H1 (cell line): Measurements from ENCODE around the gene LGR4. TPM values are rescaled to one million over a fixed set of nuclear protein-coding genes. Genes with fewer than 3 reads are reported as not detected.

Source experiments
- CTCF ChIA-PET: fragments of 300-600 bp; sonication (Branson Sonifier 250); formaldehyde crosslinking; loops from one replicate; lab custom pipeline; 2021; ENCODE audit not compliant: partially characterized antibody; lab: Charles Lee
- POLR2A ChIA-PET: fragments of 300-600 bp; sonication (Branson Sonifier 250); formaldehyde crosslinking; loops from one replicate; lab custom pipeline; 2021; ENCODE audit warnings: inconsistent platforms; ENCODE audit not compliant: partially characterized antibody; lab: Charles Lee
- DNase-seq, 2 experiments: peaks; one replicate each; pipeline versions ENCODE4 v3.0.0 to v3.0.0-alpha.2; 2010 to 2022; ENCODE audit warnings: low spot score in 2 of 2, low read depth in 1 of 2, mixed read lengths in 1 of 2
- FAIRE-seq: peaks from 2 replicates; lab custom pipeline; 2011; peaks lifted over from hg19 to GRCh38; lab: Jason Lieb, UNC
- H2AFZ ChIP-seq: 2 replicates; pipeline ENCODE4 v1.8.1; 2012; ENCODE audit warnings: low read length, inconsistent platforms
- H2AK5ac ChIP-seq: 2 replicates; pipeline ENCODE4 v1.6.1; 2013; ENCODE audit warnings: low read depth, low read length
- H2BK120ac ChIP-seq: replicated peaks from 2 replicates; pipeline ENCODE3; 2013; ENCODE audit warnings: low read depth, low read length, inconsistent platforms
- H2BK12ac ChIP-seq: 2 replicates; pipeline ENCODE4 v1.6.1; 2013; ENCODE audit warnings: low read depth, low read length
- H2BK15ac ChIP-seq: 2 replicates; pipeline ENCODE4 v1.6.1; 2013; ENCODE audit warnings: low read length
- H2BK20ac ChIP-seq: 2 replicates; pipeline ENCODE4 v1.6.1; 2013; ENCODE audit warnings: low read length
- H2BK5ac ChIP-seq: 2 replicates; pipeline ENCODE4 v1.6.1; 2013; ENCODE audit warnings: low read depth, low read length
- H3K14ac ChIP-seq: 2 replicates; pipeline ENCODE4 v1.6.1; 2013; ENCODE audit warnings: inconsistent platforms; ENCODE audit not compliant: insufficient read length
- H3K18ac ChIP-seq: 2 replicates; pipeline ENCODE4 v1.6.1; 2013; ENCODE audit warnings: low read length; ENCODE audit errors: extremely low read depth
- H3K23ac ChIP-seq: 2 replicates; pipeline ENCODE4 v1.6.1; 2013; ENCODE audit warnings: inconsistent platforms; ENCODE audit not compliant: insufficient read length
- H3K23me2 ChIP-seq: 2 replicates; pipeline ENCODE4 v1.6.1; 2013; ENCODE audit warnings: low read depth, low read length
- H3K27ac ChIP-seq: 2 replicates; pipeline ENCODE4 v1.6.1; 2011; ENCODE audit warnings: low read depth, low read length, inconsistent platforms
- H3K27me3 ChIP-seq, 4 experiments: replicated peaks in 1 of 4; 1 replicate in 1 of 4; 2 replicates in 3 of 4; pipeline versions ENCODE4 v1.6.1 to v1.8.1; 2011 to 2013; ENCODE audit warnings: low read length in 3 of 4, mild to moderate bottlenecking in 3 of 4, inconsistent platforms in 2 of 4, mixed read lengths in 2 of 4, moderate library complexity in 1 of 4; ENCODE audit not compliant: control insufficient read depth in 3 of 4, insufficient read depth in 3 of 4; ENCODE audit errors: extremely low read depth in 1 of 4
- H3K36me3 ChIP-seq, 4 experiments: 2 replicates each; pipeline versions ENCODE4 v1.6.1 to v1.8.1; 2011 to 2013; ENCODE audit warnings: mild to moderate bottlenecking in 4 of 4, low read length in 3 of 4, moderate library complexity in 2 of 4, control low read depth in 1 of 4, inconsistent platforms in 1 of 4; ENCODE audit not compliant: insufficient read depth in 4 of 4, control insufficient read depth in 2 of 4
- H3K4ac ChIP-seq: replicated peaks from 2 replicates; pipeline ENCODE3; 2013; ENCODE audit warnings: low read length, low read depth, mixed read lengths, inconsistent platforms; ENCODE audit not compliant: insufficient read length
- H3K4me1 ChIP-seq, 4 experiments: replicated peaks in 1 of 4; 1 replicate in 1 of 4; 2 replicates in 3 of 4; pipeline versions ENCODE4 v1.6.1 to v1.8.1; 2011 to 2013; ENCODE audit warnings: low read length in 3 of 4, inconsistent platforms in 2 of 4, mixed read lengths in 1 of 4; ENCODE audit not compliant: insufficient read depth in 4 of 4, control insufficient read depth in 3 of 4
- H3K4me2 ChIP-seq, 2 experiments: 2 replicates each; pipeline versions ENCODE4 v1.6.1 to v1.8.1; 2011 to 2013; ENCODE audit warnings: low read depth in 2 of 2, low read length in 2 of 2, control low read depth in 1 of 2, inconsistent platforms in 1 of 2, mild to moderate bottlenecking in 1 of 2; ENCODE audit not compliant: insufficient read depth in 1 of 2
- H3K4me3 ChIP-seq, 4 experiments: fragments of 200-600, 300-600 bp in 1 of 4; sonication (generic), shearing (Covaris generic), sonication (Bioruptor Twin) in 1 of 4; 2 replicates each; pipeline versions ENCODE4 v1.5.1 to v1.8.1; 2011 to 2016; ENCODE audit warnings: low read length in 4 of 4, low read depth in 3 of 4, control low read depth in 2 of 4, inconsistent platforms in 2 of 4, mild to moderate bottlenecking in 2 of 4, mixed read lengths in 1 of 4, moderate library complexity in 1 of 4; ENCODE audit not compliant: insufficient read depth in 2 of 4; ENCODE audit errors: extremely low read depth in 1 of 4
- H3K56ac ChIP-seq: replicated peaks from 2 replicates; pipeline ENCODE3; 2013; ENCODE audit warnings: low read depth, mild to moderate bottlenecking, mixed read lengths, low read length, inconsistent platforms; ENCODE audit not compliant: insufficient read length
- H3K79me1 ChIP-seq: 2 replicates; pipeline ENCODE4 v1.6.1; 2013; ENCODE audit warnings: low read depth, low read length, control low read depth
- H3K79me2 ChIP-seq, 2 experiments: 2 replicates each; pipeline versions ENCODE4 v1.6.1 to v1.8.1; 2012 to 2013; ENCODE audit warnings: low read length in 2 of 2, mild to moderate bottlenecking in 2 of 2, inconsistent platforms in 1 of 2; ENCODE audit not compliant: insufficient read depth in 2 of 2, control insufficient read depth in 1 of 2
- H3K9ac ChIP-seq, 4 experiments: replicated peaks in 1 of 4; 1 replicate in 1 of 4; 2 replicates in 3 of 4; pipeline versions ENCODE4 v1.6.1 to v1.8.1; 2011 to 2013; ENCODE audit warnings: low read depth in 3 of 4, low read length in 3 of 4, control low read depth in 2 of 4, mild to moderate bottlenecking in 2 of 4, moderate library complexity in 2 of 4, inconsistent platforms in 1 of 4; ENCODE audit errors: extremely low read depth in 1 of 4
- H3K9me3 ChIP-seq, 2 experiments: 2 replicates each; pipeline versions ENCODE4 v1.6.1 to v1.8.1; 2012 to 2013; ENCODE audit warnings: mild to moderate bottlenecking in 2 of 2, moderate library complexity in 2 of 2, control low read depth in 1 of 2, inconsistent platforms in 1 of 2, low read depth in 1 of 2, low read length in 1 of 2, mixed read lengths in 1 of 2; ENCODE audit not compliant: insufficient read depth in 2 of 2
- H4K20me1 ChIP-seq, 2 experiments: replicated peaks in 1 of 2; 2 replicates each; pipeline versions ENCODE3 to v1.8.1; 2011 to 2013; ENCODE audit warnings: inconsistent platforms in 2 of 2, low read length in 2 of 2, mild to moderate bottlenecking in 1 of 2; ENCODE audit not compliant: insufficient read depth in 2 of 2, control insufficient read depth in 1 of 2
- H4K5ac ChIP-seq: 2 replicates; pipeline ENCODE4 v1.6.1; 2013; ENCODE audit warnings: low read length, low read depth, mixed read lengths, inconsistent platforms; ENCODE audit not compliant: insufficient read length
- H4K8ac ChIP-seq: 2 replicates; pipeline ENCODE4 v1.8.0; 2013; ENCODE audit warnings: mild to moderate bottlenecking, moderate library complexity, low read length, inconsistent platforms; ENCODE audit not compliant: insufficient read depth; ENCODE audit errors: extremely low read depth
- H4K91ac ChIP-seq: replicated peaks from 2 replicates; pipeline ENCODE3; 2013; ENCODE audit warnings: low read length, mixed read lengths, inconsistent platforms; ENCODE audit not compliant: insufficient read length
- POLR2A ChIP-seq, 2 experiments: IDR thresholded peaks; 1 replicate in 1 of 2; 2 replicates in 1 of 2; pipeline ENCODE4 v1.6.1; 2011; ENCODE audit warnings: low read depth in 2 of 2, low read length in 2 of 2, mild to moderate bottlenecking in 2 of 2; ENCODE audit errors: control extremely low read depth in 1 of 2
- WGBS, 2 experiments: shearing (Covaris generic) in 1 of 2; methylation state at CpG; one replicate each; pipeline versions ENCODE4 v1.1.6 to v1.1.7; 2013 to 2015; ENCODE audit warnings: low lambda C conversion rate in 2 of 2, mixed read lengths in 2 of 2, inconsistent platforms in 1 of 2, low coverage in 1 of 2, missing lambda C conversion rate in 1 of 2; ENCODE audit not compliant: insufficient replicate concordance in 2 of 2, insufficient coverage in 1 of 2, insufficient read length in 1 of 2; ENCODE audit errors: extremely low coverage in 1 of 2, missing lambda C conversion rate in 1 of 2; 5-methylcytosine and 5-hydroxymethylcytosine counted together
- polyA plus RNA-seq, 7 experiments: library from polyadenylated mRNA; depleted of rRNA in 3 of 7; stranded (reverse) in 5 of 7; unstranded in 2 of 7; fragments of >200 nt in 5 of 7; fragments of 200-250 nt in 2 of 7; gene quantifications; 1 replicate in 5 of 7; 2 replicates in 1 of 7; 4 replicates in 1 of 7; pipeline versions ENCODE4 v1.2.1 to v1.2.3, GENCODE V29; 2011 to 2013; ENCODE audit warnings: missing spikeins in 2 of 7, mixed read lengths in 2 of 7
- total RNA-seq: library from RNA; stranded (reverse); fragmentation: NEBNext Ultra II Directional; extraction: Animal tissue kit (Norgen Biotek cat#: 25700); gene quantifications from 2 replicates; pipeline ENCODE4 v1.2.1, GENCODE V29; 2021

Gene LGR4
- total and polyA plus RNA-seq, 2 of the 8 experiments (the other 6 are each of a cell fraction or from before 2014, with no cell fraction given) = 26.6 to 61.7 TPM

- 93% methylated on average over 2 of the region's 2 CpGs; no CpG with 5 or more reads in 1 of the 2 experiments for WGBS, 2 experiments
- Histone ChIP-seq H4K8ac (no peak overlapping the region), H3K79me2 (no peaks in the 10 kb centered on the region), H3K4me2 (no peak overlapping the region), H3K9ac (no peak overlapping the region), H3K27me3 (no peaks in the 10 kb centered on the region), H3K4ac (no peak overlapping the region), H2AK5ac (no peak overlapping the region), H2BK20ac (no peak overlapping the region), H2BK12ac (no peak overlapping the region), H3K36me3 (peaks cover 9 to 82% (median 36%) of the 10 kb centered on the region in 4 experiments; a peak in 7 of 8 replicates), H3K4me1 (no peaks in the 10 kb centered on the region)
- no peak for FAIRE-seq
- no peak for DNase-seq
- no peak for TF ChIP-seq POLR2A (IDR thresholded peaks at IDR 0.05; ENCODE audit: control extremely low read depth in 1 of 2, low read depth in 2 of 2, low read length in 2 of 2)
- TF ChIP-seq, all 59 proteins: peak for 0
- Histone ChIP-seq H3K23me2 (no peaks in the 10 kb centered on the region), H2BK15ac (no peak overlapping the region), H3K4me3 (no peak overlapping the region), H4K91ac (no peak overlapping the region), H2AFZ (no peak overlapping the region), H3K18ac (no peak overlapping the region), H3K14ac (no peak overlapping the region), H4K5ac (no peak overlapping the region), H4K20me1 (peaks cover 0 to 2% of the 10 kb centered on the region in 2 experiments), H3K79me1 (no peaks in the 10 kb centered on the region), H3K9me3 (no peaks in the 10 kb centered on the region), H3K56ac (no peak overlapping the region), H2BK120ac (no peak overlapping the region), H3K27ac (no peak overlapping the region), H3K23ac (no peak overlapping the region), H2BK5ac (no peak overlapping the region)
- ChIA-PET CTCF (interaction anchor here (1.0 to 8.1 kb wide), 4 partner anchors 9 to 159 kb away, joined by 3 to 55 read pairs (median 4); no protein-coding TSS in a partner anchor), POLR2A (no interaction called here)
Observed at GRCh38 chr11:27370374-27370773, 102.2 kb downstream of the LGR4 start.
